HCT116 (cell line): ENCODE measurements around the gene CISD1. TPM values are rescaled to one million over a fixed set of nuclear protein-coding genes. Genes with fewer than 3 reads are reported as not detected.

ENCODE experiments used
- ATAC-seq: fragments of 200-7000 bp; cut with Tn5 transposase; 2 replicates; pipeline ENCODE4 v1.9.1; 2020; ENCODE audit warnings: mild to moderate bottlenecking, moderate library complexity
- BruUV-seq: library from RNA; stranded (reverse); fragments of 400-500 nt; replicated peaks from 2 replicates; lab custom pipeline; 2021; lab: Mats Ljungman, UMichigan
- CTCF ChIA-PET: fragments of 300-600 bp; sonication (Branson Sonifier 250); formaldehyde crosslinking; loops from one replicate; lab custom pipeline; 2021; ENCODE audit warnings: antibody characterized with exemption; lab: Charles Lee
- POLR2A ChIA-PET: fragments of 300-600, 350-600 bp; sonication (Branson Sonifier 250); formaldehyde crosslinking; loops from one replicate; lab custom pipeline; 2021; ENCODE audit warnings: antibody characterized with exemption; lab: Charles Lee
- RAD21 ChIA-PET, 2 experiments: fragments of 300-600 bp; sonication (Branson Sonifier 250); formaldehyde crosslinking; loops; one replicate each; lab custom pipeline; 2023; ENCODE audit warnings: low total read pairs in 2 of 2; ENCODE audit not compliant: uncharacterized antibody in 2 of 2, unreplicated experiment in 2 of 2, low non-redundant PET in 1 of 2; lab: Charles Lee
- DNase-seq: peaks from one replicate; pipeline ENCODE4 v3.0.0-alpha.2; 2010; ENCODE audit warnings: low read depth, low spot score
- H2AFZ ChIP-seq: fragments of 200-600 bp; shearing (Covaris generic), sonication (generic); 2 replicates; pipeline ENCODE4 v1.6.1; 2017; ENCODE audit warnings: low read depth, mixed run types, mixed read lengths, antibody characterized with exemption, low read length; ENCODE audit not compliant: poor library complexity, severe bottlenecking
- H3K27ac ChIP-seq: 2 replicates; pipeline ENCODE4 v1.5.1; 2012; ENCODE audit warnings: low read depth, low read length
- H3K27me3 ChIP-seq: fragments of 200-600 bp; sonication (generic); 2 replicates; pipeline ENCODE4 v1.6.1; 2016; ENCODE audit warnings: mixed run types, low read length, mixed read lengths; ENCODE audit not compliant: insufficient read depth
- H3K36me3 ChIP-seq, 2 experiments: fragments of 200-500 bp in 1 of 2; fragments of 200-600 bp in 1 of 2; sonication (Bioruptor generic) in 1 of 2; sonication (generic) in 1 of 2; 2 replicates each; pipeline versions ENCODE4 v1.5.1 to v1.6.1; 2014 to 2016; ENCODE audit warnings: low read length in 2 of 2, inconsistent platforms in 1 of 2, mixed read lengths in 1 of 2, mixed run types in 1 of 2; ENCODE audit not compliant: insufficient read depth in 2 of 2, control insufficient read depth in 1 of 2
- H3K4me1 ChIP-seq, 2 experiments: fragments of 200-600 bp in 1 of 2; sonication (generic) in 1 of 2; 2 replicates each; pipeline versions ENCODE4 v1.5.1 to v1.6.1; 2012 to 2017; ENCODE audit warnings: low read length in 2 of 2, inconsistent platforms in 1 of 2, mild to moderate bottlenecking in 1 of 2, mixed read lengths in 1 of 2, mixed run types in 1 of 2, moderate library complexity in 1 of 2; ENCODE audit not compliant: insufficient read depth in 2 of 2, control insufficient read depth in 1 of 2
- H3K4me2 ChIP-seq: fragments of 200-600 bp; sonication (generic); 2 replicates; pipeline ENCODE4 v1.6.1; 2017; ENCODE audit warnings: mixed run types, low read length, mixed read lengths
- H3K4me3 ChIP-seq, 2 experiments: fragments of 200-600 bp in 1 of 2; sonication (generic) in 1 of 2; replicated peaks in 1 of 2; 2 replicates each; pipeline ENCODE4 v1.5.1; 2011 to 2016; ENCODE audit warnings: low read length in 2 of 2, control low read depth in 1 of 2, low read depth in 1 of 2, mild to moderate bottlenecking in 1 of 2, mixed read lengths in 1 of 2, mixed run types in 1 of 2
- H3K79me2 ChIP-seq: fragments of 200-600 bp; sonication (generic); 2 replicates; pipeline ENCODE4 v1.6.1; 2017; ENCODE audit warnings: mild to moderate bottlenecking, mixed run types, low read length, moderate library complexity, mixed read lengths; ENCODE audit not compliant: insufficient read depth
- H3K9ac ChIP-seq: fragments of 200-600 bp; sonication (generic); 2 replicates; pipeline ENCODE4 v1.6.1; 2016; ENCODE audit warnings: low read length, mixed read lengths
- H3K9me2 ChIP-seq: fragments of 200-600 bp; sonication (generic), shearing (Covaris generic); 2 replicates; pipeline ENCODE4 v1.6.1; 2017; ENCODE audit warnings: mixed run types, mild to moderate bottlenecking, moderate library complexity; ENCODE audit not compliant: insufficient read depth
- H3K9me3 ChIP-seq, 2 experiments: fragments of 200-500 bp in 1 of 2; fragments of 200-600 bp in 1 of 2; sonication (Bioruptor generic) in 1 of 2; sonication (generic) in 1 of 2; 2 replicates each; pipeline ENCODE4 v1.6.1; 2014 to 2017; ENCODE audit warnings: low read length in 2 of 2, mixed read lengths in 2 of 2, inconsistent platforms in 1 of 2, low read depth in 1 of 2, mild to moderate bottlenecking in 1 of 2, mixed run types in 1 of 2, moderate library complexity in 1 of 2; ENCODE audit not compliant: control insufficient read depth in 1 of 2, insufficient read depth in 1 of 2
- H4K20me1 ChIP-seq: fragments of 200-600 bp; sonication (generic), shearing (Covaris generic); 2 replicates; pipeline ENCODE4 v1.6.1; 2017; ENCODE audit warnings: mixed run types, mild to moderate bottlenecking, moderate library complexity; ENCODE audit not compliant: insufficient read depth
- CBX3 ChIP-seq: IDR thresholded peaks from 2 replicates; pipeline ENCODE4 v1.6.1; 2012; ENCODE audit warnings: low read depth
- CEBPB ChIP-seq: IDR thresholded peaks from 2 replicates; pipeline ENCODE4 v1.6.1; 2012; ENCODE audit warnings: low read depth
- EGR1 ChIP-seq: IDR thresholded peaks from 2 replicates; pipeline ENCODE4 v1.6.1; 2012; ENCODE audit warnings: low read depth
- JUND ChIP-seq: IDR thresholded peaks from 2 replicates; pipeline ENCODE4 v1.6.1; 2012
- POLR2A ChIP-seq: IDR thresholded peaks from 2 replicates; pipeline ENCODE4 v1.7.0; 2011; ENCODE audit warnings: borderline replicate concordance; ENCODE audit not compliant: insufficient read depth, insufficient read length; ENCODE audit errors: extremely low read depth
- POLR2AphosphoS5 ChIP-seq: IDR thresholded peaks from 2 replicates; pipeline ENCODE4 v1.6.1; 2011; ENCODE audit warnings: mild to moderate bottlenecking, low read depth, low read length, moderate library complexity
- RAD21 ChIP-seq: IDR thresholded peaks from 2 replicates; pipeline ENCODE4 v1.6.1; 2012; ENCODE audit warnings: low read depth, mild to moderate bottlenecking
- SIN3A ChIP-seq: IDR thresholded peaks from 2 replicates; pipeline ENCODE4 v1.6.1; 2012; ENCODE audit warnings: low read depth
- SP1 ChIP-seq: IDR thresholded peaks from 2 replicates; pipeline ENCODE4 v1.6.1; 2012; ENCODE audit warnings: low read depth
- SRF ChIP-seq: IDR thresholded peaks from 2 replicates; pipeline ENCODE4 v1.6.1; 2012; ENCODE audit warnings: low read depth
- TCF7L2 ChIP-seq: IDR thresholded peaks from 2 replicates; pipeline ENCODE4 v1.7.0; 2011; ENCODE audit warnings: borderline replicate concordance, inconsistent platforms; ENCODE audit not compliant: insufficient read depth, insufficient read length; ENCODE audit errors: extremely low read depth
- YY1 ChIP-seq: IDR thresholded peaks from 2 replicates; pipeline ENCODE4 v1.6.1; 2011; ENCODE audit warnings: low read length, low read depth, moderate library complexity, mild to moderate bottlenecking; ENCODE audit not compliant: insufficient replicate concordance; ENCODE audit errors: extremely low read depth
- ZNF274 ChIP-seq: fragments of 200-500 bp; sonication (Bioruptor generic); IDR thresholded peaks from 2 replicates; pipeline ENCODE4 v1.6.1; 2014; ENCODE audit warnings: mild to moderate bottlenecking, low read depth, low read length, inconsistent platforms
- intact Hi-C: fragments of 100-400 bp; cut with micrococcal nuclease; formaldehyde crosslinking; loops from 2 replicates; pipeline ENCODE4 v1.10.0; 2022
- total RNA-seq: library from RNA; stranded (reverse); gene quantifications from one replicate; pipeline ENCODE4 v1.2.1, GENCODE V29; 2021; ENCODE audit not compliant: unreplicated experiment
- TF ChIP-seq, protein P1 (sequence below), 3 experiments: fragments of 200-600 bp in 1 of 3; sonication (generic) in 1 of 3; IDR thresholded peaks in 2 of 3; conservative IDR thresholded peaks in 1 of 3; 2 replicates each; pipeline ENCODE4 v1.5.1; 2012 to 2017; ENCODE audit warnings: low read depth in 2 of 3, low read length in 2 of 3, antibody characterized with exemption in 1 of 3, borderline replicate concordance in 1 of 3, control low read depth in 1 of 3, mild to moderate bottlenecking in 1 of 3, mixed read lengths in 1 of 3, mixed run types in 1 of 3, moderate library complexity in 1 of 3; ENCODE audit not compliant: insufficient read depth in 1 of 3
- TF ChIP-seq, protein P2 (sequence below): IDR thresholded peaks from 2 replicates; pipeline ENCODE4 v1.6.1; 2012; ENCODE audit warnings: low read depth

The CISD1 gene
- total RNA-seq, 1 experiment from 2014 or later, result 47.3 TPM

DNA sequence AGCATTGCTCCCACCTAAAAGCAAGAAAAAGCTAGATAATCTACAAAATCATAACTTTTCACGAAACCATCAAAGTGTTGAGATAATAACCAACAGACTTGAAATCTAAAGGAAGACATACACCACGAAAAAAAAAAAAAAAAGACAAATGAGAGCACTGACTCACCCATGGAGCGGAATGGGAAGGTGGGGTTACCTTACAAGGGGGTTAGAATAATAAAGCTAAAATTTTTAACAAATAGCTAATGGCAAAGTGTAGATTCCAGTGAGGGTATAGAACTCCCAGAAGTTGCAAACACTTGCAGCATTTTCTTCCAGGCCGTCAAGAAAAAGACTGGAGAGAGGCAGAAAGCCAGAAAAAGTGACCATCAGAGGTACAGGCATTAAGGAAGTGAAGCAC, 28.4 kb upstream of the CISD1 start (continued):
- TF ChIP-seq SRF (no peak), CEBPB (no peak), JUND (no peak)

DNA sequence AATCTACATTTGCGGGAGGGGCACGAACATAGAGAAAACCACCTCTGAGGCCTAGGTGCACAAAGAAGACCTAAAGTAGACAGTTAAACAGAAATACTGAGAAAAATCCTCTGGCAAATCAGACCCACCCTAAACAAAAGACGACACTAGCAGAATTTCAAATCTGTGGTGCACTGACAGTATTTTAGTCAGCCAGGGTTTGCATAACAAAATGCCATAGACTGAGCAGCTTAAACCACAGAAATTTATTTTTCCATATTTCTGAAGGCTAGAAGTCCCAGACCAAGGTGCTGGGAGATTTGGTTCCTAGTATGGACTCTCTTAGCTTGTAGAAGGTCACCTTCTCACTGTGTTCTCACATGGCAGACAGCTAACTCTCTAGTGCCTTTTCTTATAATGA, 27.6 kb upstream of the CISD1 start:
- POLR2A ChIA-PET, result no interaction called here
- no peak overlapping the region for H3K27ac ChIP-seq
- H3K36me3 ChIP-seq, result no peaks in the 10 kb centered on the region
- no peak overlapping the region for H3K9ac ChIP-seq
- H3K4me3 ChIP-seq, result no peak overlapping the region
- no peaks in the 10 kb centered on the region for H3K27me3 ChIP-seq
- DNase-seq (no peak), ATAC-seq (no peak)
- no peaks in the 10 kb centered on the region for H3K9me2 ChIP-seq
- no peaks in the 10 kb centered on the region for H4K20me1 ChIP-seq
- no peak overlapping the region for H3K4me2 ChIP-seq
- peaks cover 14 to 32% of the 10 kb centered on the region in 2 experiments for H3K4me1 ChIP-seq
- H3K79me2 ChIP-seq, result peaks cover 4% of the 10 kb centered on the region; the same call in 1 of the 2 replicates
- no peaks in the 10 kb centered on the region for H3K9me3 ChIP-seq
- no peak overlapping the region for H2AFZ ChIP-seq
- CTCF ChIA-PET, result no interaction called here
- intact Hi-C loops, result no loop called here
- RAD21 ChIA-PET, result no interaction called here
- TF ChIP-seq RAD21, result no peak
- no peak for TF ChIP-seq TCF7L2
- TF ChIP-seq SP1, result no peak
- TF ChIP-seq POLR2A, result no peak
- TF ChIP-seq, protein P1, sequence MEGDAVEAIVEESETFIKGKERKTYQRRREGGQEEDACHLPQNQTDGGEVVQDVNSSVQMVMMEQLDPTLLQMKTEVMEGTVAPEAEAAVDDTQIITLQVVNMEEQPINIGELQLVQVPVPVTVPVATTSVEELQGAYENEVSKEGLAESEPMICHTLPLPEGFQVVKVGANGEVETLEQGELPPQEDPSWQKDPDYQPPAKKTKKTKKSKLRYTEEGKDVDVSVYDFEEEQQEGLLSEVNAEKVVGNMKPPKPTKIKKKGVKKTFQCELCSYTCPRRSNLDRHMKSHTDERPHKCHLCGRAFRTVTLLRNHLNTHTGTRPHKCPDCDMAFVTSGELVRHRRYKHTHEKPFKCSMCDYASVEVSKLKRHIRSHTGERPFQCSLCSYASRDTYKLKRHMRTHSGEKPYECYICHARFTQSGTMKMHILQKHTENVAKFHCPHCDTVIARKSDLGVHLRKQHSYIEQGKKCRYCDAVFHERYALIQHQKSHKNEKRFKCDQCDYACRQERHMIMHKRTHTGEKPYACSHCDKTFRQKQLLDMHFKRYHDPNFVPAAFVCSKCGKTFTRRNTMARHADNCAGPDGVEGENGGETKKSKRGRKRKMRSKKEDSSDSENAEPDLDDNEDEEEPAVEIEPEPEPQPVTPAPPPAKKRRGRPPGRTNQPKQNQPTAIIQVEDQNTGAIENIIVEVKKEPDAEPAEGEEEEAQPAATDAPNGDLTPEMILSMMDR (IDR thresholded peaks at IDR 0.05 in 2 of 3, conservative IDR thresholded peaks at IDR 0.05 in 1 of 3; ENCODE audit: borderline replicate concordance in 1 of 3, insufficient read depth in 1 of 3, low read depth in 2 of 3, low read length in 2 of 3), result no peak
- TF ChIP-seq CEBPB, result no peak
- no peak for TF ChIP-seq SRF
- TF ChIP-seq ZNF274, result no peak
- TF ChIP-seq YY1, result no peak
- TF ChIP-seq POLR2AphosphoS5, result no peak
- TF ChIP-seq, protein P2, sequence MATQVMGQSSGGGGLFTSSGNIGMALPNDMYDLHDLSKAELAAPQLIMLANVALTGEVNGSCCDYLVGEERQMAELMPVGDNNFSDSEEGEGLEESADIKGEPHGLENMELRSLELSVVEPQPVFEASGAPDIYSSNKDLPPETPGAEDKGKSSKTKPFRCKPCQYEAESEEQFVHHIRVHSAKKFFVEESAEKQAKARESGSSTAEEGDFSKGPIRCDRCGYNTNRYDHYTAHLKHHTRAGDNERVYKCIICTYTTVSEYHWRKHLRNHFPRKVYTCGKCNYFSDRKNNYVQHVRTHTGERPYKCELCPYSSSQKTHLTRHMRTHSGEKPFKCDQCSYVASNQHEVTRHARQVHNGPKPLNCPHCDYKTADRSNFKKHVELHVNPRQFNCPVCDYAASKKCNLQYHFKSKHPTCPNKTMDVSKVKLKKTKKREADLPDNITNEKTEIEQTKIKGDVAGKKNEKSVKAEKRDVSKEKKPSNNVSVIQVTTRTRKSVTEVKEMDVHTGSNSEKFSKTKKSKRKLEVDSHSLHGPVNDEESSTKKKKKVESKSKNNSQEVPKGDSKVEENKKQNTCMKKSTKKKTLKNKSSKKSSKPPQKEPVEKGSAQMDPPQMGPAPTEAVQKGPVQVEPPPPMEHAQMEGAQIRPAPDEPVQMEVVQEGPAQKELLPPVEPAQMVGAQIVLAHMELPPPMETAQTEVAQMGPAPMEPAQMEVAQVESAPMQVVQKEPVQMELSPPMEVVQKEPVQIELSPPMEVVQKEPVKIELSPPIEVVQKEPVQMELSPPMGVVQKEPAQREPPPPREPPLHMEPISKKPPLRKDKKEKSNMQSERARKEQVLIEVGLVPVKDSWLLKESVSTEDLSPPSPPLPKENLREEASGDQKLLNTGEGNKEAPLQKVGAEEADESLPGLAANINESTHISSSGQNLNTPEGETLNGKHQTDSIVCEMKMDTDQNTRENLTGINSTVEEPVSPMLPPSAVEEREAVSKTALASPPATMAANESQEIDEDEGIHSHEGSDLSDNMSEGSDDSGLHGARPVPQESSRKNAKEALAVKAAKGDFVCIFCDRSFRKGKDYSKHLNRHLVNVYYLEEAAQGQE, result no peak
- no peak for TF ChIP-seq CBX3
- no peak for TF ChIP-seq SIN3A
- no peak for TF ChIP-seq EGR1
- TF ChIP-seq, all 23 proteins: peak for 0
- no TSS peak for BruUV-seq
